Fibroblast of skin of back (primary cell): ENCODE results near the gene RILP.

ENCODE experiments used
- DNase-seq: peaks from one replicate; pipeline ENCODE4 v3.0.0-alpha.2; 2013

The RILP gene

GRCh38 chr17:1648173-1648962 is 1.3 kb downstream of the RILP start:
- DNase-seq = peak; percentile 24

DNA sequence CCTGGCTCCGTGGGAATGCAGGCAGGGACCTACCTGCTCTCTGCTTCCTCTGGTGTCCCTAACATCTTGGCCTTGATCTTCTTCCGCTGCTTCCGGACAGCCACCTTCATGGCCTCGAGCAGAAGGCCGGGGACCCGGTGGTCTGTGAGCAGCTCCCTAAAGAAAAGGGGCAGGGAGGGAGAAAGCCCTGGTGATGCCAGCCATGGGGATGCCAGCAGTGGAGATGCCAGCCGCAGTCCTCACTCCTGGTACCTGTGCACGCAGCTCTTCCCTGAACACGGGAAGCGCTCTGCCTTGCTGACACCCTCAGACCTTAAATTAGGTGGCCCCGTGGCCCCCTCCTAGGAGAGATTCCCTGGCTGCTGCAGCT is 1.9 kb downstream of the RILP start:
- no peak for DNase-seq

GRCh38 chr17:1646199-1646875 is 3.3 kb downstream of the RILP start:
- no peak for DNase-seq

DNA sequence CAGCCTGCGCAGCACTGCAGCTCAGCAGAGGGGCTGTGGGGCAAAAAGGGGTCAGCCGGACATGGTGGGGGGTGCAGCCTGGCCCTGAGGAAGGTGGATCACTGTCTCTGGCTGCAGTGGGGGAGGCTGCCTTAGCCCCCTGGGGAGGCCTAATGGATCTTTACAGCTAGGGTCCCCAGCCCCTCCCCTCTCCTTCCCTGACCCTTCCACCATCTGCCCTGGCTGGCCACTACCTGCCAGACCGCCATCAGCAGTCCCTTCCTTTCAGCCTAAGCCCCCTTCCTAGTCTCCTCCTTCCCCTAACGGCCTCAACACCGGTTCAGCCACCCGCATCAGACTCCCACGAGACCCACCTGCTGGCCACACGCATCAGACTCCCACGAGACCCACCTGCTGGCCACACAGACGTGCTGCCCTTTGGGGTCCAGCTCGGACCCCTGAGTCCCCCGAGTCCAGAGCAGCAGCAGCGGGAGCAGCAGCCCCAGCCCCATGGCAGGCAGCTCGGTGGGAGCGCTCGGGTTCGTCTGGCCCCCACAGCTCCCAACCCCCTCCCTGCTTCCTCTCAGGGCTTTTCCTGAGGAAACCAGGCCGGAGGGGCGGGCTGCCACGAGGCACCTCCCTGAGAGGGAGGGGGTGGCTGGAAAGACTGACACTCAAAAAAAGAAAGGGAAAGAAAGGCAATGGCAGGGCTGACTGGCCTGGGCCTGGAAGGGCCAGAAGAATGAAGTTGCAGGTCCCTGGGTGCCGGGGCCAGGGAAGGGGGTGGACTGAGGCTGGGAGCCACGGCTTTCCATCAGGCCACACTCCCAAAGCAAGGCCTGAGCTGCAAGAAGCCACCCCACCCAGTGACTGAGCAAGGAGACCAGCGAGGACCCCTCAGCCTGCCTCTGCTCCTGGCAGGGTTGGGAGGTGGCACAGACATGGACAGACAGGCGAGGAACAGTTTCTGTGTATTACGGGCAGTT is 4.2 kb downstream of the RILP start, which contains the start of gene SCARF1:
SCARF1 (minus strand) TSS at position 526 of the 965 bp plus-strand sequence; CDS start at position 491, 35 bp downstream.
- DNase-seq = no peak

DNA sequence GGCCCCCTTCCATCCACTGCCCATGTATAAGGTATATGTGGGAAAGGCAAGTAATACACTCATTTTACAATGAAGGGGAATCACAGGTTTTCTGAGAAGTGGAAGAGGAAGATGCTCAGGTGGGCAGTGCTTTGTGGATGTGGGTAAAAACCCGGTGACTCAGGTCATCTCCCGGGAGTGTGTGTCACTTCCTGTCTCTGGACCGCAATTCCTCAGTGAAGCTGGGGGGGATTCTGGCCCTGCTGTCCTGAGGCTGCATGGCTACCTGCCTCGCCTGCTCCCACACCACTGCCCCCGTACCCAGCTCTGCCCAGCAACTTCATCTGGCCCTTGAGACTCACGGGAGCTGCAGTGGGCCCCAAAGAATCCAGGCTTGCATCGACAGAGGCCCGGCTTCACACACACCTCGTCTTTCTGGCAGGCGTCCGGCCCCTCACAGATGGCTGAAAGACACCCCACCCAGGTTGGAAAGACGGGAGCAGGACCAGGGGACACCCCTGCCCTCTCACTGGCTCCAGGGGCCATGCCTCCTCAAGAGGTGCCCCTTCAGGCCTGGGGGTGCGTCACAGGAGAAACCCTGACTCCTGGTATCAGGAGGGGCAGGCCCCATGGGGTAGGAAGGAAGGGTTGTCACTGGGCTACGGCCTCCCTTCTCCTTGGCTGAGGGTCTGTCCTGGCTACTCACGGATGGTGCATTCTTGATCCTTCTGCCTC is 5.0 kb downstream of the RILP start:
- peak; percentile 60 for DNase-seq

- DNase-seq = no peak
These were observed 5.6 kb downstream of the RILP start for GRCh38 chr17:1643999-1644492.

- DNase-seq = no peak
These were observed 6.2 kb downstream of the RILP start for GRCh38 chr17:1643293-1643998.

- DNase-seq = no peak
These were observed 8.6 kb downstream of the RILP start for GRCh38 chr17:1641065-1641403.

- DNase-seq = no peak
These were observed 9.2 kb downstream of the RILP start for GRCh38 chr17:1640329-1641064.

GRCh38 chr17:1639549-1640180 is 10.0 kb downstream of the RILP start:
- DNase-seq = no peak

DNA sequence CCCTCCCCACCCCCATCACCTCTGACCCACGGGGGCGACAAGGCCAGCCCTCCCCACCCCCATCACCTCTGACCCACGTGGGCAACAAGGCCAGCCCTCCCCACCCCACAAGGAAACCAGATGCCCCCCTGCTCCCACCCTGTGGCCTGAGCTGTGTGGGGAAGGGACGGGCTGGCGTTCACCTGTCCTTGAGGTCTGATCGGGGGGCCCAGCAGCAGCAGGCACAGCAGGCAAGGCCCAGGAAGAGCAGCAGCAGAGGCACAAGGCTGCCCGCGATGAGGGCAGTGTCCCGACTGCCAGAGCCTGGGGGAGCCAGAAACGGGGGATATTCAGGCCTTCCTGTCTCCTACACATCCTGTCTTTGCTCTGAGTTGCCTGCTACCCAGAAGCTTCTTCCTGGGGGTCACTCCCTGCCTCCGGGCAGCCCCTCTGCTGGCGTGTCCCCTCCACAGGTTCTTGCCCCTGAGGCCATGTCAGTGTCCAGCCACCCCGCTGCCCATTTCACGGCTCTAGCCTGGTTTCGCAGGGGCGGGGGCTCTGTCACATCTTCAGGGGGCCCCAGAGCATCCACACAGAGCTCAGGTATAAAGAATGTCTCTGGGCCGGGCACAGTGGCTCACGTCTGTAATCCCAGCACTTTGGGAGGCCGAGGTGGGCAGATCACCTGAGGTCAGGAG is 10.9 kb downstream of the RILP start:
- no peak for DNase-seq

DNA sequence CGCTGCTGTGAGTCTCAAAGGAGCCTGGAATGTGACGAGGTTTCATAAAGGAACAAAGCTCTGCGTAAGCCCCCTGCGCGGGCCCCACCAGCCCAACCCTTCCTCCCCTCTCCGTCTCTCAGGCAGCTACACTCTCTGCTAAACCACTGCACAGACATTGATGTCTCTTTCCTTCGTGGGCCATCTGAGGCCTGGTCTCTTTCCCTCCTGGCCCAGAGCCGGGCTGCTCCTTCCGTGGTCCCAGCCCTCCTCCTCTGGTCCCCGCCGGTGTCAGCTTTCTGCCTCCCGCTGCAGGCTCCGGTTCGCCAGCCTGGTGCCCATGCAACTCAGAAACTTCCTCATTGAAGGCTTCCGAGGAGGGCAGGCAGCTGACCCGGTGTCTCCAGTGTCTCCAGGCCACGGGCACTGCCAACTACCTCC is 11.5 kb downstream of the RILP start:
- DNase-seq = no peak

DNA sequence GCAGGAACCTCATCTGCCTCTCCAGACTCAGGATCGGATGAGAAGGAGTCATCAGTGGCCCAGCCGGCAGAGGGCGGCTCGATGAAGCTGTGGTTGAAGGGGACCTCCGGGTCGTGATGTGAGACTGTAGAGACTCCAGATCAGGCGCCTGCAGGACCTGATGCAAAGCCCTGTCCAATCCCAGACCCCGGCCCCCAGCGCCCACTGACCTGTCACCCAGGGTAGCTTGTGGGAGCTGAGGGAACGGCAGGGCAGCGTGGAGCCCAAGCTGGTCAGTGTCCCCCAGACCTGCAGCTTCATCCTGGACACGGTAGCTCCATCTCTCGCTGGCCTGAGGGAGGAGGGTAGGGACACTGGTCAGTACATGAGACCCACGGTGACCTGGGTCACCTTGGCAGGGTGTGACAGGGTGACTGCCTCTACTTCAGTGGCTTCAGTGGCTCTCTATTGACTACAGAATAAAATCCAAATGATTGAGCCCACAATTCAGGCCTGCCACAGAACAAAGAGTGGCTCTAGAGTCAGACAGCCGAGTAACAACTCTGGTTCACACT is 12.9 kb downstream of the RILP start:
- DNase-seq = no peak

DNA sequence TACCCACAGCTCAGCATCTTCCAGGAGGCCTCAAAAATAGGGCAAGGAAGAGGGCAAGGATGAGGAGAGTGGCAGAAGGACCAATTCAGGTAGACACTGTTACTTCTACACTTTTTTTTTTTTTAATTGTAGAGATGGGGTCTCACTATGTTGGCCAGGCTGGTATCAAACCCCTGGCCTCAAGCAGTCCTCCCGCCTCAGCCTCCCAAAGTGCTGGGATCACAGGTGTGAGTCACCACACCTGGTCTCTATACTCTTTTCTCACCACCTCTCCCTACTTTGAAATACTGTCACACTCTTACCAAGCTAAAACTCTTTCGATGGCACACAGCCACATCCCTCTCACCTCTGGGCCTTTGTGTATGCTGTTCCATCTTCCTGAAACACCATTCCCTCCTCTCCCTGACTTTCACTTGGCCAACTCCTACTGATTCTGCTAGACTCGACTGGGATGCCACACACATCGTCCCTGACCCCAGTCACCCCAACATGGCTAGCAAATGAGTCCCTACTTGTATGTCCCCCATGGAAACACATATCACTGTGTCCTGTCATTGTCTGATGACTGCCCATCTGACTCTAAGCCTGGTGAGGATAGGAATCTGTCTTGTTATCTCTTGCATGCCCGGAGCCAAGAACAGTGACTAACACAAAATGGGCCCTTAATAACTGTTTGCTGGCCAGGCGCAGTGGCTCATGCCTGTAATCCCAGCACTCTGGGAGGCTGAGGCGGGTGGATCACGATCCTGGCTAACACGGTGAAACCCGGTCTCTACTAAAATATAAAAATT is 13.8 kb downstream of the RILP start:
- no peak for DNase-seq

- no peak for DNase-seq
These were observed 14.6 kb downstream of the RILP start for GRCh38 chr17:1634841-1635650.

DNA sequence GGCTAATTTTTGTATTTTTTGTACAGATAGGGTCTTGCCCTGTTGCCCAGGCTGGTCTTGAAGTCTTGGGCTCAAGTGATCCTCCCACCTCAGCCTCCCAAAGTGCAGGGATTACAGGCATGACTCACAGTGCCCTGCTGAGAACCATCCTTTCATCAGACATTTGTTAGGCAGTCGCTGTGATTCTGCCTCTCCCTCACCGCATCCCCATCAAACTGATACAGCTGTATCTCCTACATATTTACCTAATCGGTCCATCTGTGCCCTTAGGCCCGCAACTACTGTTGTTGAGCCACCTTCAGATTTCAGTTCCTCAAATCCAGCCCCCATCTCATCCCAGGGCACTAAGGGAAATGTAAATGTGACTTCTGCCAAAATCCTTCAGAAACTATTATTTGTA is 19.0 kb downstream of the RILP start:
- DNase-seq = no peak

DNA sequence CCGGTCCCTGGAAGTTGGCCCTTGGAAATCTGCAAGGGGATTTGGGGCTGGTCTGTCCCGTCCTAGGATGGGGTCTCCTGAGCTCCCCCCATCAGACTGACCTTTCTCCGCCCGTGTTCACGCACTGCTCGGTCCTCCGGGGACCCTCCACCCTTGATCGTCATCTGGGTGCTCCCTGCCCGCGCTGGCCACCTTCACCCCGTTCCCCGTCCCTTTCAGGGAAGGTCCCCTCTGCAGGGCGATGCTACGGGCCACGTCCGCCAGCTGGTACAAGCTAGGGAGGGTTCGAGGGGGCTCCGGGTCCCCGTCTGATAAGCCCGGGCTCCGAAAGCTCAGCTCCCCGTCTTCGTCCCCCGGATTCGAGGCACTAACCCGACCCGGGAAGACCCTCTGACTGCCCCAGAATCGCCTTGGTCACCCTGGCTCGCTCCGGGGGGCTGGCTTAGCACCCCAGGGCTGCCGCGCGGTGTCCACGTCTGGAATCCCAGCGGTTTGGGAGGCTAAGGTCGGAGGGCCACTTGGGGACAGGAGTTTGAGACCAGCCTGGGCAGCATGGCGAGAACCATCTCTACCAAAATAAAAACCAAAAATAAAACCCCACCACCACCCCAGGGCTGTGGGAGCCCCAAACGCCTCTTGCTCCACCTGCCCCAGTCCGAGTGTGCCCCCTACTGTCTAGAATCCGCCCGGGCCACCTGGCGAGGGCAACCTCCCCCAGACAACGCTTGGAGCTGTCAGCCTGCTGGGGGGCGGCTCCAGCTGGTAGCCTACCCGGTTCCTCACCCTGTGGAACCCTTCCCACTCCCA is 20.0 kb downstream of the RILP start:
- DNase-seq = no peak
